ENCODE data around the gene AOPEP. TPM values are rescaled to one million over a fixed set of nuclear protein-coding genes. Genes with fewer than 3 reads are reported as not detected.
A peak's percentile ranks its signal among the peaks of the same experiment; 100 is the strongest.

Gene AOPEP
- total RNA-seq, 1 experiment from 2014 or later: 36.4 TPM

GRCh38 chr9:94872083-94872833 is 145.8 kb downstream of the AOPEP start:
- Histone ChIP-seq H3K4me3 (ENCODE audit: low read depth in 2 of 2, low read length in 2 of 2) (no peak overlapping the region), H3K36me3 (ENCODE audit: control insufficient read depth, insufficient read depth, low read length) (no peaks in the 10 kb centered on the region), H3K9me3 (ENCODE audit: control insufficient read depth, insufficient read depth, low read depth, low read length) (no peaks in the 10 kb centered on the region), H3K27ac (ENCODE audit: low read length) (peak overlapping the region; percentile 79), H3K27me3 (ENCODE audit: control insufficient read depth, insufficient read depth, low read length) (no peaks in the 10 kb centered on the region), H3K4me1 (ENCODE audit: control insufficient read depth, insufficient read depth, low read length) (peaks cover 29% of the 10 kb centered on the region)
- no TSS peak for BruUV-seq (replicated peaks)
- in situ Hi-C loops (cut with HindIII; ENCODE audit: low pct_unique_long_range_greater_than_20kb, low sequenced_read_pairs) (no loop called here), intact Hi-C loops (cut with micrococcal nuclease; ENCODE audit: unreplicated experiment) (no loop called here)
- DNase-seq (ENCODE audit: low read depth, low spot score) (no peak), ATAC-seq (no peak)
- no peak for TF ChIP-seq POLR2AphosphoS5 (IDR thresholded peaks at IDR 0.05; ENCODE audit: low read depth, low read length)
- no peak for TF ChIP-seq CTCF (IDR thresholded peaks at IDR 0.05)
- no peak for TF ChIP-seq REST (IDR thresholded peaks at IDR 0.05; ENCODE audit: insufficient read depth in 1 of 2, low read depth in 2 of 2, low read length in 1 of 2)
- TF ChIP-seq SIN3A (IDR thresholded peaks at IDR 0.05; ENCODE audit: borderline replicate concordance, insufficient read depth, low read depth, low read length): no peak
- no peak for TF ChIP-seq TCF7L2 (IDR thresholded peaks at IDR 0.05; ENCODE audit: low read depth, low read length)
- ChIA-PET POLR2A (no interaction called here), CTCF (no interaction called here)

GRCh38 chr9:94872891-94873511 is 146.5 kb downstream of the AOPEP start:
- H3K4me1 ChIP-seq (ENCODE audit: control insufficient read depth, insufficient read depth, low read length): peaks cover 24% of the 10 kb centered on the region
- H3K9me3 ChIP-seq (ENCODE audit: control insufficient read depth, insufficient read depth, low read depth, low read length): no peaks in the 10 kb centered on the region
- H3K27me3 ChIP-seq (ENCODE audit: control insufficient read depth, insufficient read depth, low read length): no peaks in the 10 kb centered on the region
- DNase-seq (ENCODE audit: low read depth, low spot score): no peak
- BruUV-seq (replicated peaks): no TSS peak
- intact Hi-C loops (cut with micrococcal nuclease; ENCODE audit: unreplicated experiment): no loop called here
- no peak for ATAC-seq
- POLR2A ChIA-PET: no interaction called here
- H3K36me3 ChIP-seq (ENCODE audit: control insufficient read depth, insufficient read depth, low read length): no peaks in the 10 kb centered on the region
- TF ChIP-seq SIN3A (IDR thresholded peaks at IDR 0.05; ENCODE audit: borderline replicate concordance, insufficient read depth, low read depth, low read length): no peak
- no peak for TF ChIP-seq POLR2AphosphoS5 (IDR thresholded peaks at IDR 0.05; ENCODE audit: low read depth, low read length)
- no peak for TF ChIP-seq TCF7L2 (IDR thresholded peaks at IDR 0.05; ENCODE audit: low read depth, low read length)
- TF ChIP-seq REST (IDR thresholded peaks at IDR 0.05; ENCODE audit: insufficient read depth in 1 of 2, low read depth in 2 of 2, low read length in 1 of 2): no peak
- no peak for TF ChIP-seq CTCF (IDR thresholded peaks at IDR 0.05)
- CTCF ChIA-PET: no interaction called here
- no peak overlapping the region for H3K4me3 ChIP-seq (ENCODE audit: low read depth in 2 of 2, low read length in 2 of 2)
- H3K27ac ChIP-seq (ENCODE audit: low read length): peak overlapping the region; percentile 79
- in situ Hi-C loops (cut with HindIII; ENCODE audit: low pct_unique_long_range_greater_than_20kb, low sequenced_read_pairs): no loop called here

All from Panc1 (cell line).